ENCODE results near the gene CFAP53. TPM values are rescaled to one million over a fixed set of nuclear protein-coding genes. Genes with fewer than 3 reads are reported as not detected.
A peak's percentile ranks its signal among the peaks of the same experiment; 100 is the strongest.
"Not testable (repeated sequence)": the region's sequence is repeated elsewhere in the genome, so short reads cannot be mapped to it uniquely, and the experiment has no call there.

CFAP53 gene
- total RNA-seq, 2 donors from 2014 or later, result 0.37 to 0.66 TPM

- H3K27me3 Mint-ChIP-seq (ENCODE audit: insufficient read depth), result no peaks in the 10 kb centered on the region
- no peaks in the 10 kb centered on the region for H3K4me1 ChIP-seq (ENCODE audit: control insufficient read depth, insufficient read depth, low read length)
- no peak for DNase-seq
- no peaks in the 10 kb centered on the region for H3K4me1 Mint-ChIP-seq
- H3K36me3 ChIP-seq (ENCODE audit: control insufficient read depth, insufficient read depth, low read length), result no peaks in the 10 kb centered on the region
- H3K27ac Mint-ChIP-seq, result no peak overlapping the region
- peaks cover 2% of the 10 kb centered on the region for H3K9me3 Mint-ChIP-seq
- no peak overlapping the region for H3K9ac ChIP-seq (ENCODE audit: extremely low read depth, low read length, poor library complexity, severe bottlenecking)
- 91 to 100% methylated on average over 1 to 3 of the region's 3 CpGs for WGBS, 2 experiments (ENCODE audit: insufficient coverage in 1 of 2, insufficient read length in 1 of 2)
- no peak overlapping the region for H3K4me3 ChIP-seq (ENCODE audit: low read length)
- no peaks in the 10 kb centered on the region for H3K27me3 ChIP-seq (ENCODE audit: control insufficient read depth, insufficient read depth, low read length, poor library complexity, severe bottlenecking)
- no peaks in the 10 kb centered on the region for H3K9me3 ChIP-seq (ENCODE audit: control insufficient read depth, low read length)
- H3K4me3 Mint-ChIP-seq, result no peak overlapping the region
- no peak for TF ChIP-seq CTCF (conservative IDR thresholded peaks at IDR 0.05)
- H3K27ac ChIP-seq (ENCODE audit: low read depth, low read length), result no peak overlapping the region
- H3K36me3 Mint-ChIP-seq (ENCODE audit: low read depth), result no peaks in the 10 kb centered on the region
These were observed 15.4 kb downstream of the CFAP53 start for GRCh38 chr18:50250935-50251334.

GRCh38 chr18:50249576-50249975, 16.7 kb downstream of the CFAP53 start:
- Mint-ChIP-seq H3K36me3 (ENCODE audit: low read depth) (no peaks in the 10 kb centered on the region), H3K27ac (no peak overlapping the region), H3K4me3 (no peak overlapping the region), H3K4me1 (no peaks in the 10 kb centered on the region), H3K9me3 (peaks cover 4% of the 10 kb centered on the region), H3K27me3 (ENCODE audit: insufficient read depth) (no peaks in the 10 kb centered on the region)
- Histone ChIP-seq H3K36me3 (ENCODE audit: control insufficient read depth, insufficient read depth, low read length) (no peaks in the 10 kb centered on the region), H3K4me1 (ENCODE audit: control insufficient read depth, insufficient read depth, low read length) (no peaks in the 10 kb centered on the region), H3K27ac (ENCODE audit: low read depth, low read length) (no peak overlapping the region), H3K27me3 (ENCODE audit: control insufficient read depth, insufficient read depth, low read length, poor library complexity, severe bottlenecking) (no peaks in the 10 kb centered on the region), H3K9ac (ENCODE audit: extremely low read depth, low read length, poor library complexity, severe bottlenecking) (no peak overlapping the region), H3K4me3 (ENCODE audit: low read length) (no peak overlapping the region), H3K9me3 (ENCODE audit: control insufficient read depth, low read length) (no peaks in the 10 kb centered on the region)
- DNase-seq, result no peak
- no peak for TF ChIP-seq CTCF (conservative IDR thresholded peaks at IDR 0.05)

- H3K27me3 Mint-ChIP-seq (ENCODE audit: insufficient read depth), result peaks cover 2% of the 10 kb centered on the region
- Histone ChIP-seq H3K36me3 (ENCODE audit: control insufficient read depth, insufficient read depth, low read length) (no peaks in the 10 kb centered on the region), H3K4me1 (ENCODE audit: control insufficient read depth, insufficient read depth, low read length) (no peaks in the 10 kb centered on the region), H3K27ac (ENCODE audit: low read depth, low read length) (no peak overlapping the region), H3K4me3 (ENCODE audit: low read length) (no peak overlapping the region), H3K27me3 (ENCODE audit: control insufficient read depth, insufficient read depth, low read length, poor library complexity, severe bottlenecking) (no peaks in the 10 kb centered on the region), H3K9ac (ENCODE audit: extremely low read depth, low read length, poor library complexity, severe bottlenecking) (no peak overlapping the region), H3K9me3 (ENCODE audit: control insufficient read depth, low read length) (peaks cover 10% of the 10 kb centered on the region)
- H3K9me3 Mint-ChIP-seq, result peaks cover 20% of the 10 kb centered on the region
- peaks cover 7% of the 10 kb centered on the region for H3K36me3 Mint-ChIP-seq (ENCODE audit: low read depth)
- no peak overlapping the region for H3K4me3 Mint-ChIP-seq
- TF ChIP-seq CTCF (conservative IDR thresholded peaks at IDR 0.05), result no peak
- no peak overlapping the region for H3K27ac Mint-ChIP-seq
- DNase-seq, result no peak
- no peaks in the 10 kb centered on the region for H3K4me1 Mint-ChIP-seq
These were observed 18.7 kb downstream of the CFAP53 start for GRCh38 chr18:50247561-50247960.

GRCh38 chr18:50241768-50242167, 24.5 kb downstream of the CFAP53 start:
- H3K4me1 ChIP-seq (ENCODE audit: control insufficient read depth, insufficient read depth, low read length); H3K36me3 ChIP-seq (ENCODE audit: control insufficient read depth, insufficient read depth, low read length); DNase-seq; H3K27ac ChIP-seq (ENCODE audit: low read depth, low read length); H3K4me1 Mint-ChIP-seq; H3K27ac Mint-ChIP-seq; H3K4me3 Mint-ChIP-seq; H3K9ac ChIP-seq (ENCODE audit: extremely low read depth, low read length, poor library complexity, severe bottlenecking); H3K27me3 Mint-ChIP-seq (ENCODE audit: insufficient read depth); H3K27me3 ChIP-seq (ENCODE audit: control insufficient read depth, insufficient read depth, low read length, poor library complexity, severe bottlenecking): not testable (repeated sequence)
- Histone ChIP-seq H3K4me3 (ENCODE audit: low read length) (peak overlapping the region; percentile 29), H3K9me3 (ENCODE audit: control insufficient read depth, low read length) (peaks cover 42% of the 10 kb centered on the region)
- H3K9me3 Mint-ChIP-seq, result peaks cover 52% of the 10 kb centered on the region
- WGBS, 2 experiments (ENCODE audit: insufficient coverage in 1 of 2, insufficient read length in 1 of 2), result 85 to 93% methylated on average over 7 to 8 of the region's 8 CpGs
- peaks cover 15% of the 10 kb centered on the region for H3K36me3 Mint-ChIP-seq (ENCODE audit: low read depth)
